GM19372 (cell line): ENCODE measurements around the gene PRODH2.
"Not testable (repeated sequence)": the region's sequence is repeated elsewhere in the genome, so short reads cannot be mapped to it uniquely, and the experiment has no call there.

Experiments
- ATAC-seq: cut with Tn5 transposase; IDR thresholded peaks from one replicate; pipeline ENCODE4 v1.9.1; 2021; ENCODE audit warnings: mild to moderate bottlenecking, low read depth, moderate library complexity; ENCODE audit not compliant: unreplicated experiment

Gene PRODH2

GRCh38 chr19:35844482-35845214 lies 32.0 kb upstream of the PRODH2 start:
- ATAC-seq: no peak

- no peak for ATAC-seq
Observed at GRCh38 chr19:35843676-35844481, 31.2 kb upstream of the PRODH2 start.

DNA sequence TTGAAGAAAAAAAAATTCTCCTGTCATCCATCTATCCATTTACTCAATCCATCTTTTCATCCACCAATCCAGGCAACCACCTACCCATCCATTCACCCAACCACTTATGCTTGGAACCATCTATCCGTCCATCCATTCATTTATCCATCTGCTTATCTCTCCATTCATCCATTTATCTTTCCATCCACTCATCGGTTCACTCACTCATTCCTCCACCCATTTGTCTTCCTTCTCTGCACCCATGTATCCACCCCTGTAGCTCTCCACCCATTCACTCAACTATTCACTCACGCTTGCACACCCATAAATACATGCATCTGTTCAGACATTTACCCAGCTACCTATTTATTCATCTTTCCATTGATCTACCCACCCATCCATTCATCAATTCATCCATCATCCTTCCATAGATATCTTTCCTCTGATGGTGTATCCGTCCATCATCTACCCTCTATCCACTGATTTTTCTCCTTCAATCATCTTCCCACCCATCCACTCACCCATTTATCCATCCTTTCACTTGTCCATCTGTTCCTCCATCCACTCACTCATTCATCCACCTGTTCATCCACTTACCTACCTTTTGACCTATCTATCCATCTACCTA lies 30.1 kb upstream of the PRODH2 start:
- ATAC-seq: no peak

DNA sequence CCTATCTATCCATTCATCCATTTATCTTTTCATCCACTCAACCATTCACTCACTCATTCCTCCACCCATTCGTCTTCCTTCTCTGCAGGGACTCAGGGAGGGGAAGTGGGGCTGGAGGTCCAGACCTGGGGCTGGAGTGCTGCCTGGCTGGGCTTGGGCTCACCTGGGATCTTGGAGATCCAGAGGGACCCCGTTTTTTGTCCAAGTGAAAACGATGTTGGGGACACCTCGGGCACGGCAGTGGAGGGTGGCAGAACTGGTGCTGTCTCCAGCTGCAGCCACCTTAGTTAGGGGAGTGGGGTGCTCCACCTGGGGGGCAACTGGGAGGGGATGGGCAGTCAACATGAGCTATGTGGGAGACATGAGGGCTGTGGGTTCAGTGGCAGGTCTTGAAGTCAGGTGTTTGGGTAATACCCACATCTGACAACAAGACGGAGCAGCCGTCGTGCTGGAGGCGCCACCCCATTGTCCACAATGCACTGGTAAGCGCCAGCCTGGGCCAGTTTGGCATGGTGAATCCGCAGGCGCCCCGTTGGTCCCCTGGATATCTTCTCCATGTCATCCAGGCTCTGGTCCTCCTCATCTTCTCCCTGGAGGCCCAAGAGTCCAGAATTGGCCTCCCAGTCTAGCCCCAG lies 29.4 kb upstream of the PRODH2 start:
- ATAC-seq: no peak

- not testable (repeated sequence) for ATAC-seq
Observed at GRCh38 chr19:35836096-35836495, 23.5 kb upstream of the PRODH2 start.

DNA sequence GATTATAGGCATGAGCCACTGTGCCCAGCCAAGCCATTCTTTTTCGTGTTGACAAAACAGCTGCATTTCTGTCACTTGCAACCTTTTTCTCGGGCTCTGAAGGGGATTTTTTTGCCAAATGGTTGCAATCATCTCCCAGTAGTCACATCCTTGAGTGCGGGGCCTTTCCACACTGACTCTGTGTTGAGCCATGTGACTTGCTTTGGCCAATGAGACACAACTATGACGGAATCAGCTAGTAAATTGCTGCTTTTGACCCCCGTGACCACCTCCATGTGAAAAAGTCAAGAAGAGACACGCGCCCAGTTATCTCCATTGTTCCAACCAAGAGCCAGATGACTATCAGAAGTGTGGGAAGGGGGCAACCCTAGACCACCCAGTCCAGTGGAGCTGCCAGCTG lies 21.3 kb upstream of the PRODH2 start:
- ATAC-seq: no peak

DNA sequence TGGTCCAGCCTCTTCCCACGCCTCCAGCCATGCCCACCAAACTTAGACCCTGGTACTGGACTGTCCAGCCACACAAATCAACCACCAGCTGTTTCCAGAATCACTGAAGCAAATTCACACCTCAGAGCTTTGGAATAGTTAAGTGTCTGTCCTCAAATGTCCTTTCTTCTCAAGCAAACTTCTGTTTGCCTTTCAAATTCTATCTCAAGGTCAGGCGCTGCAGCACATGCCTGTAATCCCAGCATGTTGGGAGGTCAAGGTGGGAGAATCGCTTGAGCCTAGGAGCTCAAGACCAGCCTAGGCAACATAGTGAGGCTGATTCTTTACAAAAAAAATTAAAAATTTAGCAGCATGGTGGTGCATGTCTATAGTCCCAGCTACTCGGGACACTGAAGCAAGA lies 19.4 kb upstream of the PRODH2 start:
- no peak for ATAC-seq

GRCh38 chr19:35830986-35831385 lies 18.3 kb upstream of the PRODH2 start:
- no peak for ATAC-seq

- ATAC-seq: no peak
Observed at GRCh38 chr19:35828692-35829301, 16.2 kb upstream of the PRODH2 start.

GRCh38 chr19:35824150-35824549 lies 11.5 kb upstream of the PRODH2 start:
- no peak for ATAC-seq

DNA sequence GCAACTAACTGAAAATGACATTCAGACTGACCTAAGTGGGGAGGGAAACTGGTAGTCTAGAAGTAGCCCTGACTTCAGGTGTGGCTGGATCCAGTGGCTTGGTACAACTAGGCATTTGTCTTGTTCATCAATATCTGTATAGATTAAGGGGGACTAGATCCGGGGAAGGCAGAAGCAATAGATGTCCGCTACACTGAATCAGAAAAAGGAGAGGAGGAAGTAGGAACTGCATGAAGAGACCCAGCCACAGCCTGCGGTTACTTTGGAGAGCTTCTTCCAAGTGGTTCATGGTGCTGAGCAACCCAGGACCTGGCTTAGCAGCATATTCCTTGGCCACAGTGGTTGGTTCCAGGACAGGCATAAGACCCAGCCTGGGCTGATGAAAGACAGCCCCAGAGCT lies 9.9 kb upstream of the PRODH2 start:
- no peak for ATAC-seq

DNA sequence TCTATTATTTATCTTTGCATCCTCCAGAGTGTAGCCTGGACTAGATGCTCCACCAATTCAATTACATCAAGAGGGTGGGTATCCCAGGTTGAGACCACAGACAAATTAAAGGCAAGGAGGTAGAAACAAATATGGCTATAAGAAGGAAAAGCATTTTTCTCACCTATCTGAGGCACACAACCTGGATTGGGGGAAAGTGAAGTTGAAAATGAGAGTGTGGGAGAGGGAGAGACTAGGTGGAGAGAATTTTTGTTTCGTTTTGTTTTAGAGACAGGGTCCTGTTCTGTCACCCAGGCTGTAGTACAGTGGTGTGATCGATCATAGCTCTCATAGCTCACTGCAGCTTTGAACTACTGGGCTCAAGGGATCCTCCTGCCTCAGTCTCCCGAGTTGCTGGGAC lies 5.8 kb upstream of the PRODH2 start:
- no peak for ATAC-seq

DNA sequence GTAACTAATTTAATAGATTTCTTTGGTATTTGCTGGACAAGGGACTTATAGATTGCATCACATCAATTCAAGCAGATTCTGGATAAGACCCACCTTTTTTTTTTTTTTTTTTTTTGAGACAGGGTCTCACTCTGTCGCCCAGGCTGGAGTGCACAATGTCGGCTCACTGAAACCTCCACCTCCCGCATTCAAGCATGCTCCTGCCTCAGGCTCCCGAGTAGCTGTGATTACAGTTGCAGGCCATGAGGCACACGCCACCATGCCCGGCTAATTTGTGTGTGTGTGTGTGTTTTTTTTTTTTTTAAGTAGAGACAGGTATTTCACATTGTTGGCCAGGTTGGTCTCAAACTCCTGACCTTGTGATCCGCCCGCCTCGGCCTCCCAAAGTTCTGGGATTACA lies 4.2 kb upstream of the PRODH2 start:
- no peak for ATAC-seq

DNA sequence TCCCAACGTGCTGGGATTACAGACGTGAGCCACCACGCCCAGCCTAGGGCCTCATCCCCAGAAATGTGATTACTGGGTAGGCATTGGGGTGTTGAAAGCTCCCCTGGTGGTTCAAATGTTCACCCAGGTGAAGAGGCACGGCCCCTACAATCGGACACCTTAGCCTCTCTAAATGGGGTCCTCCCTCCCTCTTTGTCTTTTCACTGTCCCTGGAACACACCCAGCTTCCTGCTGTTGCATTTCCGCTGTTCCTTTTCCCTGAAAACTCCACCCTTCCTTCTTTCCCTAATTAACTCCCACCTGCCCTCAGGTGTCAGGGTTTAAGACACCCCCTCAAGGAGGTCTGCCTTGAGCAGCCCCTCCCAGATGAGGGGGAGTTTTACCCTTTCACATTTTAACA lies 3.6 kb upstream of the PRODH2 start:
- ATAC-seq: no peak

DNA sequence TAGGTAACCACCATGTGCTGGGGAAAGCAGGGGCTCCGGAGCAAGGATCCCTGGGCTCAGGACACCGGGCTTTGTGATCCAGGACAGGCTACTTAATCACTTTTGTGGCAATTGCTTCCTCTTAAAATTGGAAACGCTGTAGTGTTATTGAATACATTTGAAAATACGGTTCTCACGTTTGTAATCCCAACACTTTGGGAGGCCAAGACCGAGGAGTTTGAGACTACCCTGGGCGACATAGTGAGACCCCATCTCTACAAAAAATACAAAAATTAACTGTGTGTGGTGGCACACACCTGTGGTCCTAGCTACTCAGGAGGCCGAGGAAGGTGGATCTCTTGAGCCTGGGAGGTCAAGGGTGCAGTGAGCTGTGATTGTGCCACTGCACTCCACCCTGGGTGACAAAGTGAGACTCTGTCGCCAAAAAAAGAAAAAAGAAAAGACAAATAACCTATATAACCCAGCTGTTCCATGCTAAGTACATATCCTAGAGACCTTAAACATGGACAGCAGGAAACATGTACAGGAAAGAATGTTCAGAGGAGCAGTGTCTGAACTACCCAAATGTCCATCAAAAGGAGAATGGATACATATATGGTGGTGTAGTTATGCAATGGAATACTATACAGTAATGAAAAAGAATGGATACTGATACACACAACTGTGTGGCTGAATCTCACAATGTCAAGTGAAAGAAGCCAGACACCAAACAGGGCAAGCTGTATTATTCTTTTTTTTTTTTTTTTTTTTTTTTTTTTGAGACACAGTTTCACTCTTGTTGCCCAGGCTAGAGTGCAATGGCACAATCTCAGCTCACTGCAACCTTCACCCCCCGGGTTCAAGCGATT lies 622 bp upstream of the PRODH2 start:
- no peak for ATAC-seq

DNA sequence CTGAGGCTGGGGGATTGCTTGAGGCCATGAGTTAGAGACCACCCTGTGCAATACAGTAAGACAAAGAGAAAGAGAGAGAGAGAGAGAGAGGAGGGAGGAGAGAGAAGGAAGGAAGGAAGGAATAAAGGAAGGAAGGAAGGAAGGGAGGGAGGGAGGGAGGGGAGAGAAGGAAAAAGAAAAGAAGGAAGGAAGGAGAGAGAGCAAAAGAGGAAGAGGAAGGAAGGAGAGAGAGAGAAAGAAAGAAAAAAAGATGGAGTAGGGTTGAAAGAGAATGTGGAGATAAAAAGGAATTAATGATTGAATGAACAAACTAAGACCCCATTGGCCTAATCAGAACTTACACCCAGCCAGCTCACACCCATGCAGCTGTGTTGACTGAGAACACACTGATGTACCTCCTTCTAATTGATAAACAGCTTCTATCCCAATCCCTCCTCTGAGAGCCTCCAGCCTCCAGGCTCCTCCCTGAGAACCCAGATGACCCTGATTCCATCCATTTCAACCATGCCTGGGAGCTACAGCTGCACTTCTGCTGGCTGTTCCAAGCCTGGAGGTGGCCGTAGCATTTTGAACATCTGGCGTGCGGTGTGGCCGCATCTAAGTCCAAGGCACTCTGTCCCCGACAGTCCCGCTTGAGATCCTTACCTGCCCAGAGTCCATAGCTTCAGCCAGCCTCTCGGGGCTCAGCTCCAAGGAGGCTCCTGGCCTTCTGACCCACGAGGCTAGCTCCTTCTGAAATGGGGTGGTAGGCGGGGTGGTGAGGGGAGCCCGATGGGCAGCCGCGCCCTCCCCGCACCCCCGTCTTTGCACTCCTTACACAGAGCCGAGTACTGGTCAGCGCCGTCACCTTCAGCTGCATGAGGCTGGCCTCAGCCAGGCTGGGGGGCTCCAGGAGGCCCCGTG lies 1.1 kb downstream of the PRODH2 start:
- ATAC-seq: no peak

DNA sequence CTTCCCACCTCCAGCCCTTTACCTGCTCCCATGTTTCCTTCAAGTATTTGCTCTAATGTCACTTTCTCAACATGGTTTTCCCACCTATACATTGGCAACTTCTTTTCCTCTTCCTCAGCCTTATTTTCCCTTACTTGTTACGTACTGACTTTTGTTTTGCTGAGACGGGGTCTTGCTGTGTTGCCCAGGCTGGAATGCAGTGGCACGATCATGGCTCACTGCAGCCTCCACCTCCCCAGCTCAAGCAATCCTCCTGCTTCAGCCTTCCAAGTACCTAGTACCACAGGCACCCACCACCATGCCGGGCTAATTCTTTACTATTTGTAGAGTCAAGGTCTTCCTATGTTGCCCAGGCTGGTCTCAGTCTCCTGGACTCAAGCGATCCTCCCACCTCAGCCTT lies 5.0 kb downstream of the PRODH2 start:
- ATAC-seq: no peak

DNA sequence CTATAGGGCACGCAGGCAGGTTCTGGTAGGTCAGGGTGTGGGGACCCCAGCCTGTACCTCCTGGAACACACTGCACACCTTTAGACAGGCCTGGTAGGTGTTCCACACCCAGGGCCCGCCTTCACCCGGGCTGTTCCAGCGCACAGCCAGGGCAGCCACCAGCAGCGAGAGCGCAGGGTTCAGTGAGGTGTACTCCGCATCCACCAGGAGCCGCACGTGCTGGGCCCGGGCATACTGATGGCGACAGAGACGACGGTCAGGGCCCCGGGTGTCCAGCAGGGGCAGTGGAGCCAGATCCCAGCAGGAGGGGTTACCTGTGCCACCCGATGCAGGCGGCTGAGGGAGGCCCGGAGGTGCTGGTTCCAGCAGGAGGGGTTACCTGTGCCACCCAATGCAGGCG lies 6.0 kb downstream of the PRODH2 start:
- no peak for ATAC-seq
